Endothelial cell of umbilical vein (primary cell): ENCODE measurements around the gene MATN1. TPM values are rescaled to one million over a fixed set of nuclear protein-coding genes. Genes with fewer than 3 reads are reported as not detected.

Experiments used
- BruUV-seq: library from RNA; stranded (reverse); fragments of 400-500 nt; replicated peaks from 2 replicates; lab custom pipeline; 2021; lab: Mats Ljungman, UMichigan
- CTCF ChIA-PET: fragments of 300-600, 350-600 bp; sonication (Branson Sonifier 250); formaldehyde crosslinking; loops from one replicate; lab custom pipeline; 2021; ENCODE audit warnings: antibody characterized with exemption, inconsistent platforms; lab: Charles Lee
- POLR2A ChIA-PET: fragments of 300-600, 350-600 bp; sonication (Branson Sonifier 250); formaldehyde crosslinking; loops from one replicate; lab custom pipeline; 2021; ENCODE audit warnings: antibody characterized with exemption, inconsistent platforms; lab: Charles Lee
- DNase-seq: peaks from one replicate; pipeline ENCODE4 v3.0.0-alpha.2; 2011; ENCODE audit warnings: low read depth, low spot score
- FAIRE-seq: peaks from 2 replicates; lab custom pipeline; 2011; peaks lifted over from hg19 to GRCh38; lab: Jason Lieb, UNC
- H2AFZ ChIP-seq: 2 replicates; pipeline ENCODE4 v1.6.0; 2012; ENCODE audit warnings: low read depth, low read length, control low read depth, inconsistent platforms
- H3K27ac ChIP-seq: 2 replicates; pipeline ENCODE4 v1.5.1; 2011; ENCODE audit warnings: low read depth, mild to moderate bottlenecking, control low read depth, low read length, moderate library complexity; ENCODE audit not compliant: insufficient read depth
- H3K27me3 ChIP-seq, 2 experiments: 2 replicates each; pipeline versions ENCODE4 v1.6.0 to v1.6.1; 2011; ENCODE audit warnings: low read length in 2 of 2, mixed read lengths in 1 of 2; ENCODE audit not compliant: control insufficient read depth in 2 of 2, insufficient read depth in 2 of 2
- H3K36me3 ChIP-seq, 2 experiments: 2 replicates in 1 of 2; 3 replicates in 1 of 2; pipeline ENCODE4 v1.5.1; 2011; ENCODE audit warnings: low read length in 2 of 2, mild to moderate bottlenecking in 1 of 2, moderate library complexity in 1 of 2; ENCODE audit not compliant: control insufficient read depth in 2 of 2, insufficient read depth in 2 of 2; ENCODE audit errors: extremely low read depth in 1 of 2
- H3K4me1 ChIP-seq: 3 replicates; pipeline ENCODE4 v1.5.1; 2011; ENCODE audit warnings: mild to moderate bottlenecking, low read length; ENCODE audit not compliant: control insufficient read depth, insufficient read depth; ENCODE audit errors: extremely low read depth
- H3K4me2 ChIP-seq: 2 replicates; pipeline ENCODE4 v1.6.1; 2011; ENCODE audit warnings: low read length, control low read depth, mixed read lengths; ENCODE audit not compliant: insufficient read depth
- H3K4me3 ChIP-seq, 3 experiments: fragments of 200-600 bp in 1 of 3; sonication (generic), shearing (Covaris generic) in 1 of 3; replicated peaks in 1 of 3; 2 replicates each; pipeline ENCODE4 v1.5.1; 2011 to 2016; ENCODE audit warnings: control low read depth in 3 of 3, low read length in 3 of 3, mild to moderate bottlenecking in 2 of 3, inconsistent platforms in 1 of 3, low read depth in 1 of 3, moderate library complexity in 1 of 3; ENCODE audit not compliant: insufficient read depth in 1 of 3
- H3K79me2 ChIP-seq: 2 replicates; pipeline ENCODE4 v1.6.0; 2012; ENCODE audit warnings: low read length, inconsistent platforms; ENCODE audit not compliant: control insufficient read depth, insufficient read depth
- H3K9ac ChIP-seq: replicated peaks from 2 replicates; pipeline ENCODE3; 2011; ENCODE audit warnings: low read length, control low read depth; ENCODE audit not compliant: insufficient read depth; ENCODE audit errors: extremely low read depth
- H3K9me1 ChIP-seq: replicated peaks from 3 replicates; pipeline ENCODE4 v1.6.0; 2011; ENCODE audit warnings: mild to moderate bottlenecking, low read length; ENCODE audit not compliant: control insufficient read depth, insufficient read depth; ENCODE audit errors: extremely low read depth
- H3K9me3 ChIP-seq: replicated peaks from 2 replicates; pipeline ENCODE4 v1.5.1; 2012; ENCODE audit warnings: low read length, inconsistent platforms; ENCODE audit not compliant: control insufficient read depth, insufficient read depth
- H4K20me1 ChIP-seq: replicated peaks from 2 replicates; pipeline ENCODE3; 2011; ENCODE audit warnings: mild to moderate bottlenecking, low read length; ENCODE audit not compliant: control insufficient read depth, insufficient read depth; ENCODE audit errors: extremely low read depth
- EZH2 ChIP-seq: IDR thresholded peaks from 2 replicates; pipeline ENCODE4 v1.6.1; 2012; ENCODE audit warnings: borderline replicate concordance, low read depth, mild to moderate bottlenecking, moderate library complexity, low read length, inconsistent platforms; ENCODE audit not compliant: severe bottlenecking
- FOS ChIP-seq: IDR thresholded peaks from 2 replicates; pipeline ENCODE4 v1.6.1; 2011; ENCODE audit warnings: mild to moderate bottlenecking, low read length, moderate library complexity, borderline replicate concordance; ENCODE audit not compliant: insufficient read depth
- GATA2 ChIP-seq: IDR thresholded peaks from 2 replicates; pipeline ENCODE4 v1.7.0; 2011; ENCODE audit warnings: low read depth, mild to moderate bottlenecking, moderate library complexity, mixed read lengths, low read length; ENCODE audit not compliant: insufficient read length, insufficient read depth
- JUN ChIP-seq: IDR thresholded peaks from 2 replicates; pipeline ENCODE4 v1.6.1; 2011; ENCODE audit warnings: borderline replicate concordance, low read depth; ENCODE audit not compliant: insufficient read length, insufficient read depth
- MYC ChIP-seq: IDR thresholded peaks from one replicate; pipeline ENCODE4 v1.6.1; 2011; ENCODE audit warnings: mild to moderate bottlenecking, low read depth, low read length
- POLR2A ChIP-seq: IDR thresholded peaks from 2 replicates; pipeline ENCODE4 v1.6.1; 2012; ENCODE audit warnings: low read depth, mild to moderate bottlenecking, control low read depth, low read length
- POLR2AphosphoS5 ChIP-seq: IDR thresholded peaks from 2 replicates; pipeline ENCODE4 v1.6.1; 2012; ENCODE audit warnings: low read depth, mild to moderate bottlenecking, control low read depth, low read length, moderate library complexity; ENCODE audit not compliant: insufficient read depth
- dilution Hi-C: fragments of 300-500 bp; cut with MboI; formaldehyde crosslinking; loops from one replicate; pipeline ENCODE4 v1.15.0; 2019; ENCODE audit warnings: low sequenced_read_pairs; ENCODE audit not compliant: extremely low pct_ligation_motif_present
- intact Hi-C: fragments of 100-400 bp; cut with micrococcal nuclease; formaldehyde crosslinking; loops from one replicate; pipeline ENCODE4 v1.10.0; 2022
- polyA plus RNA-seq, 4 experiments: library from polyadenylated mRNA; depleted of rRNA in 3 of 4; stranded (reverse) in 3 of 4; unstranded in 1 of 4; fragments of >200 nt; gene quantifications; 2 replicates each; pipeline versions ENCODE4 v1.2.1 to v1.2.3, GENCODE V29; 2011 to 2012; ENCODE audit warnings: missing spikeins in 1 of 4
- total RNA-seq: library from RNA; stranded (reverse); gene quantifications from 2 replicates; pipeline ENCODE4 v1.2.3, GENCODE V29; 2021
- TF ChIP-seq, protein P1 (sequence below), 2 donors: IDR thresholded peaks; 1 replicate in 1 of 2; 2 replicates in 1 of 2; pipeline ENCODE4 v1.5.1; 2011; ENCODE audit warnings: low read length in 2 of 2, mild to moderate bottlenecking in 2 of 2, moderate library complexity in 2 of 2, control low read depth in 1 of 2, inconsistent platforms in 1 of 2, low read depth in 1 of 2; ENCODE audit not compliant: insufficient read depth in 1 of 2; ENCODE audit errors: extremely low read depth in 1 of 2
- TF ChIP-seq, protein P2 (sequence below): IDR thresholded peaks from 2 replicates; pipeline ENCODE4 v1.6.1; 2011; ENCODE audit not compliant: insufficient read depth, insufficient read length

The MATN1 gene
- total and polyA plus RNA-seq, 2 donors (not counting 3 experiments of a cell fraction or from before 2014, with no cell fraction given): 0.29 to 0.36 TPM

DNA sequence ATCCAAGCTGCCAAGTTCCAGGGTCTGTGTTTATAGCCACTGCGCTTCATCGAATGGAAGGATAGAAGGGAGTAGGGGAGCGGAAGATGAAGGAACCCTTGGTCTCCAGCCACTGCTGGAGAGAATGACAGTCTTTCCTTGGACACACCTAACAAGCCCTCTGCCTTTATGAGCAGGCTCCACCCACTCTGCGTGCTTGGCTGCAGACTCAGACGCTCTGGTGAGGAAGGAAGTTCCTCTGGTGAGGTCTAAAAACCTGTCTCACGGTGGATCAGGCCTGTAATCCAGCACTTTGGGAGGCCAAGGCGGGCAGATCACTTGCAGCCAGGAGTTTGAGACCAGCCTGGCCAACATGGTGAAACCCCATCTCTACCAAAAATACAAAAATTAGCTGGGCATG, 55.4 kb downstream of the MATN1 start:
- Histone ChIP-seq H2AFZ (no peak overlapping the region), H3K27me3 (no peaks in the 10 kb centered on the region), H3K9me3 (no peaks in the 10 kb centered on the region), H3K4me3 (no peak overlapping the region), H3K4me2 (no peak overlapping the region), H3K4me1 (no peaks in the 10 kb centered on the region), H3K79me2 (no peaks in the 10 kb centered on the region), H3K36me3 (no peaks in the 10 kb centered on the region), H3K27ac (no peak overlapping the region), H3K9ac (no peak overlapping the region), H3K9me1 (no peaks in the 10 kb centered on the region), H4K20me1 (no peaks in the 10 kb centered on the region)
- TF ChIP-seq FOS (no peak), POLR2A (no peak), EZH2 (no peak), GATA2 (no peak), JUN (no peak), MYC (no peak), POLR2AphosphoS5 (no peak)
- TF ChIP-seq, protein P1, sequence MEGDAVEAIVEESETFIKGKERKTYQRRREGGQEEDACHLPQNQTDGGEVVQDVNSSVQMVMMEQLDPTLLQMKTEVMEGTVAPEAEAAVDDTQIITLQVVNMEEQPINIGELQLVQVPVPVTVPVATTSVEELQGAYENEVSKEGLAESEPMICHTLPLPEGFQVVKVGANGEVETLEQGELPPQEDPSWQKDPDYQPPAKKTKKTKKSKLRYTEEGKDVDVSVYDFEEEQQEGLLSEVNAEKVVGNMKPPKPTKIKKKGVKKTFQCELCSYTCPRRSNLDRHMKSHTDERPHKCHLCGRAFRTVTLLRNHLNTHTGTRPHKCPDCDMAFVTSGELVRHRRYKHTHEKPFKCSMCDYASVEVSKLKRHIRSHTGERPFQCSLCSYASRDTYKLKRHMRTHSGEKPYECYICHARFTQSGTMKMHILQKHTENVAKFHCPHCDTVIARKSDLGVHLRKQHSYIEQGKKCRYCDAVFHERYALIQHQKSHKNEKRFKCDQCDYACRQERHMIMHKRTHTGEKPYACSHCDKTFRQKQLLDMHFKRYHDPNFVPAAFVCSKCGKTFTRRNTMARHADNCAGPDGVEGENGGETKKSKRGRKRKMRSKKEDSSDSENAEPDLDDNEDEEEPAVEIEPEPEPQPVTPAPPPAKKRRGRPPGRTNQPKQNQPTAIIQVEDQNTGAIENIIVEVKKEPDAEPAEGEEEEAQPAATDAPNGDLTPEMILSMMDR (IDR thresholded peaks at IDR 0.05; ENCODE audit: extremely low read depth in 1 of 2, insufficient read depth in 1 of 2, low read depth in 1 of 2, low read length in 2 of 2): no peak
- TF ChIP-seq, protein P2, sequence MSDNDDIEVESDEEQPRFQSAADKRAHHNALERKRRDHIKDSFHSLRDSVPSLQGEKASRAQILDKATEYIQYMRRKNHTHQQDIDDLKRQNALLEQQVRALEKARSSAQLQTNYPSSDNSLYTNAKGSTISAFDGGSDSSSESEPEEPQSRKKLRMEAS: no peak
- POLR2A ChIA-PET: no interaction called here
- BruUV-seq: no TSS peak
- dilution Hi-C loops (no loop called here), intact Hi-C loops (no loop called here)
- FAIRE-seq (no peak), DNase-seq (no peak)
- CTCF ChIA-PET: no interaction called here
